Thyroid gland (tissue), 4 donors: ENCODE results near the gene MINDY4. TPM values are rescaled to one million over a fixed set of nuclear protein-coding genes. Genes with fewer than 3 reads are reported as not detected.

Experiments
- DNase-seq, 2 donors: peaks; one replicate each; pipeline ENCODE4 v3.0.0-alpha.2; 2019
- H3K27ac ChIP-seq, 3 donors: fragments of 200-600 bp; sonication (generic); 1 replicate in 2 of 3; 2 replicates in 1 of 3; pipeline ENCODE4 v1.5.1; 2016 to 2019; ENCODE audit warnings: mild to moderate bottlenecking in 1 of 3, moderate library complexity in 1 of 3
- H3K27me3 ChIP-seq: fragments of 200-600 bp; sonication (generic); one replicate; pipeline ENCODE4 v1.5.1; 2019
- H3K36me3 ChIP-seq, 2 donors: fragments of 200-600 bp; sonication (generic); one replicate each; pipeline ENCODE4 v1.5.1; 2016 to 2019
- H3K4me1 ChIP-seq, 2 donors: fragments of 200-600 bp; sonication (generic); one replicate each; pipeline ENCODE4 v1.5.1; 2017 to 2019
- H3K4me3 ChIP-seq, 3 donors: fragments of 200-600 bp; sonication (generic); replicated peaks in 1 of 3; 1 replicate in 2 of 3; 2 replicates in 1 of 3; pipeline ENCODE4 v1.5.1; 2016; ENCODE audit warnings: mild to moderate bottlenecking in 1 of 3
- H3K9me3 ChIP-seq: fragments of 200-600 bp; sonication (generic); one replicate; pipeline ENCODE4 v1.5.1; 2017
- CTCF ChIP-seq, 6 experiments: fragments of 200-600 bp in 3 of 6; fragments of 450-650 bp in 3 of 6; sonication (generic) in 3 of 6; IDR thresholded peaks; one replicate each; pipeline ENCODE4 v1.5.1; 2016 to 2019; ENCODE audit warnings: antibody characterized with exemption in 6 of 6, mild to moderate bottlenecking in 2 of 6, inconsistent platforms in 1 of 6, moderate library complexity in 1 of 6
- POLR2A ChIP-seq, 2 donors: fragments of 450-650 bp; IDR thresholded peaks; one replicate each; pipeline ENCODE4 v1.6.1; 2017; ENCODE audit warnings: antibody characterized with exemption in 2 of 2, mild to moderate bottlenecking in 2 of 2, moderate library complexity in 1 of 2
- WGBS, 2 donors: methylation state at CpG; one replicate each; pipeline ENCODE4 v1.1.5; 2017; 5-methylcytosine and 5-hydroxymethylcytosine counted together
- intact Hi-C: fragments of 100-400 bp; cut with DNase I; formaldehyde crosslinking; loops from one replicate; pipeline ENCODE4 v1.15.1; 2023
- total RNA-seq, 4 donors: library from RNA; depleted of rRNA; stranded (reverse); fragments of >200 nt; gene quantifications; one replicate each; pipeline ENCODE4 v1.2.3, GENCODE V29; 2016

MINDY4 gene
- total RNA-seq, 4 donors from 2014 or later = 17.9 to 33.2 (median 29.7) TPM

GRCh38 chr7:30799976-30800661 is 28.9 kb downstream of the MINDY4 start:
- intact Hi-C loops = loop anchor here (5.0 kb wide), 3 partner anchors 87 to 322 kb away; no protein-coding TSS in a partner anchor
- no peak for DNase-seq
- Histone ChIP-seq H3K9me3 (no peaks in the 10 kb centered on the region), H3K4me3 (no peak overlapping the region), H3K36me3 (no peaks in the 10 kb centered on the region), H3K27me3 (no peaks in the 10 kb centered on the region), H3K27ac (peak overlapping the region in 1 of 3 donors; percentile 32), H3K4me1 (peaks cover 24 to 57% of the 10 kb centered on the region in 2 donors)
- 89 to 95% methylated on average over 4 to 5 of the region's 5 CpGs for WGBS, 2 donors
- TF ChIP-seq POLR2A (IDR thresholded peaks at IDR 0.05) = no peak
- TF ChIP-seq CTCF (IDR thresholded peaks at IDR 0.05) = no peak

GRCh38 chr7:30800785-30801252 is 29.6 kb downstream of the MINDY4 start:
- intact Hi-C loops = loop anchor here (5.0 kb wide), 1 partner anchor 176 kb away; no protein-coding TSS in a partner anchor
- Histone ChIP-seq H3K27me3 (no peaks in the 10 kb centered on the region), H3K9me3 (no peaks in the 10 kb centered on the region), H3K36me3 (no peaks in the 10 kb centered on the region), H3K27ac (peak overlapping the region in 1 of 3 donors; percentile 41), H3K4me3 (no peak overlapping the region), H3K4me1 (peaks cover 17 to 53% of the 10 kb centered on the region in 2 donors)
- DNase-seq = peak; percentile 62 to 63
- 48 to 63% methylated on average over 5 to 6 of the region's 6 CpGs for WGBS, 2 donors
- TF ChIP-seq CTCF (IDR thresholded peaks at IDR 0.05) = peak; percentile 19 to 86 (median 70)
- no peak for TF ChIP-seq POLR2A (IDR thresholded peaks at IDR 0.05)

GRCh38 chr7:30802812-30803211 is 31.6 kb downstream of the MINDY4 start:
- Histone ChIP-seq H3K36me3 (no peaks in the 10 kb centered on the region), H3K4me1 (peaks cover 11 to 37% of the 10 kb centered on the region in 2 donors), H3K9me3 (no peaks in the 10 kb centered on the region), H3K4me3 (no peak overlapping the region), H3K27me3 (no peaks in the 10 kb centered on the region), H3K27ac (no peak overlapping the region)
- TF ChIP-seq CTCF (IDR thresholded peaks at IDR 0.05) (no peak), POLR2A (IDR thresholded peaks at IDR 0.05) (no peak)
- WGBS, 2 donors = 95 to 96% methylated on average over 4 of the region's 4 CpGs
- DNase-seq = no peak
- intact Hi-C loops = loop anchor here (5.0 kb wide), 1 partner anchor 174 kb away; no protein-coding TSS in a partner anchor

- intact Hi-C loops = loop anchor here (5.0 kb wide), 1 partner anchor 173 kb away; no protein-coding TSS in a partner anchor
- Histone ChIP-seq H3K27ac (peak overlapping the region in 2 of 3 donors; percentile 31 to 56), H3K9me3 (no peaks in the 10 kb centered on the region), H3K27me3 (no peaks in the 10 kb centered on the region), H3K4me1 (peaks cover 11 to 33% of the 10 kb centered on the region in 2 donors), H3K4me3 (no peak overlapping the region), H3K36me3 (no peaks in the 10 kb centered on the region)
- TF ChIP-seq CTCF (IDR thresholded peaks at IDR 0.05) = no peak
- no peak for TF ChIP-seq POLR2A (IDR thresholded peaks at IDR 0.05)
- 60 to 73% methylated on average over 3 of the region's 3 CpGs for WGBS, 2 donors
- no peak for DNase-seq
Measured at GRCh38 chr7:30804078-30804661, 33.0 kb downstream of the MINDY4 start.
